HL-60 (cell line): Measurements from ENCODE around the gene FHL1.

Experiments
- DNase-seq, 2 experiments: peaks; one replicate each; pipeline ENCODE4 v3.0.0-alpha.2; 2010 to 2020; ENCODE audit warnings: low read depth in 1 of 2, low spot score in 1 of 2
- H3K27ac ChIP-seq: fragments of 250-450 bp; sonication (Bioruptor Pico); replicated peaks from 2 replicates; pipeline ENCODE4 v1.5.1; 2020; ENCODE audit warnings: mild to moderate bottlenecking, moderate library complexity
- H3K27me3 ChIP-seq: fragments of 250-450 bp; sonication (Bioruptor Pico); 2 replicates; pipeline ENCODE4 v1.5.1; 2021; ENCODE audit warnings: mild to moderate bottlenecking, moderate library complexity; ENCODE audit not compliant: insufficient read depth, poor library complexity, severe bottlenecking
- H3K4me3 ChIP-seq: replicated peaks from 2 replicates; pipeline ENCODE4 v1.5.1; 2011; ENCODE audit warnings: mild to moderate bottlenecking, control low read depth, low read length; ENCODE audit not compliant: insufficient read depth
- GABPA ChIP-seq: IDR thresholded peaks from 2 replicates; pipeline ENCODE4 v1.6.1; 2012; ENCODE audit warnings: low read depth
- POLR2AphosphoS5 ChIP-seq: IDR thresholded peaks from 2 replicates; pipeline ENCODE4 v1.6.1; 2012; ENCODE audit warnings: low read depth
- REST ChIP-seq: IDR thresholded peaks from 2 replicates; pipeline ENCODE4 v1.6.1; 2012; ENCODE audit warnings: low read depth; ENCODE audit not compliant: insufficient replicate concordance
- SPI1 ChIP-seq: IDR thresholded peaks from 2 replicates; pipeline ENCODE4 v1.6.1; 2012; ENCODE audit warnings: low read depth, mild to moderate bottlenecking, borderline replicate concordance
- TF ChIP-seq, protein P1 (sequence below): IDR thresholded peaks from one replicate; pipeline ENCODE4 v1.5.1; 2011; ENCODE audit warnings: low read length, control low read depth, inconsistent platforms; ENCODE audit not compliant: insufficient read depth

FHL1 gene

GRCh38 chrX:136130931-136131833 is 16.2 kb upstream of the FHL1 start:
- no peak overlapping the region for H3K27ac ChIP-seq
- DNase-seq = no peak
- H3K27me3 ChIP-seq = no peaks in the 10 kb centered on the region
- H3K4me3 ChIP-seq = no peak overlapping the region
- no peak for TF ChIP-seq SPI1
- TF ChIP-seq POLR2AphosphoS5 = no peak
- TF ChIP-seq GABPA = no peak
- no peak for TF ChIP-seq REST
- TF ChIP-seq, protein P1, sequence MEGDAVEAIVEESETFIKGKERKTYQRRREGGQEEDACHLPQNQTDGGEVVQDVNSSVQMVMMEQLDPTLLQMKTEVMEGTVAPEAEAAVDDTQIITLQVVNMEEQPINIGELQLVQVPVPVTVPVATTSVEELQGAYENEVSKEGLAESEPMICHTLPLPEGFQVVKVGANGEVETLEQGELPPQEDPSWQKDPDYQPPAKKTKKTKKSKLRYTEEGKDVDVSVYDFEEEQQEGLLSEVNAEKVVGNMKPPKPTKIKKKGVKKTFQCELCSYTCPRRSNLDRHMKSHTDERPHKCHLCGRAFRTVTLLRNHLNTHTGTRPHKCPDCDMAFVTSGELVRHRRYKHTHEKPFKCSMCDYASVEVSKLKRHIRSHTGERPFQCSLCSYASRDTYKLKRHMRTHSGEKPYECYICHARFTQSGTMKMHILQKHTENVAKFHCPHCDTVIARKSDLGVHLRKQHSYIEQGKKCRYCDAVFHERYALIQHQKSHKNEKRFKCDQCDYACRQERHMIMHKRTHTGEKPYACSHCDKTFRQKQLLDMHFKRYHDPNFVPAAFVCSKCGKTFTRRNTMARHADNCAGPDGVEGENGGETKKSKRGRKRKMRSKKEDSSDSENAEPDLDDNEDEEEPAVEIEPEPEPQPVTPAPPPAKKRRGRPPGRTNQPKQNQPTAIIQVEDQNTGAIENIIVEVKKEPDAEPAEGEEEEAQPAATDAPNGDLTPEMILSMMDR = no peak

- no peak overlapping the region for H3K27ac ChIP-seq
- H3K4me3 ChIP-seq = no peak overlapping the region
- no peak for DNase-seq
- no peaks in the 10 kb centered on the region for H3K27me3 ChIP-seq
- TF ChIP-seq SPI1 = no peak
- TF ChIP-seq POLR2AphosphoS5 = no peak
- TF ChIP-seq, protein P1 = no peak
- TF ChIP-seq REST = no peak
- TF ChIP-seq GABPA = no peak
These were observed 8.4 kb upstream of the FHL1 start for GRCh38 chrX:136138939-136139338.

GRCh38 chrX:136141569-136141968 is 5.8 kb upstream of the FHL1 start:
- Histone ChIP-seq H3K4me3 (no peak overlapping the region), H3K27me3 (peaks cover 6% of the 10 kb centered on the region), H3K27ac (no peak overlapping the region)
- TF ChIP-seq, protein P1 = no peak
- no peak for TF ChIP-seq SPI1
- TF ChIP-seq GABPA = no peak
- TF ChIP-seq POLR2AphosphoS5 = no peak
- TF ChIP-seq REST = no peak
- DNase-seq = no peak
